CMK (cell line): ENCODE measurements around the gene THOC1.
A peak's percentile ranks its signal among the peaks of the same experiment; 100 is the strongest.
"Not testable (repeated sequence)": the region's sequence is repeated elsewhere in the genome, so short reads cannot be mapped to it uniquely, and the experiment has no call there.

ENCODE experiments used
- DNase-seq: peaks from one replicate; pipeline ENCODE4 v3.0.0-alpha.2; 2010; ENCODE audit warnings: low read depth

Gene THOC1

GRCh38 chr18:267688-268552 is at the start of gene THOC1:
Gene THOC1 (minus strand): TSS chr18:268047. CDS start chr18:268019, 28 bp downstream.
- peak; percentile 56 for DNase-seq

- DNase-seq = no peak
Observed at GRCh38 chr18:317618-318017, 49.8 kb upstream of the THOC1 start.

GRCh38 chr18:316393-316792 is 48.5 kb upstream of the THOC1 start:
- no peak for DNase-seq

- DNase-seq = no peak
Observed at GRCh38 chr18:313931-314330, 46.1 kb upstream of the THOC1 start.

GRCh38 chr18:312415-312814 is 44.6 kb upstream of the THOC1 start:
- no peak for DNase-seq

GRCh38 chr18:310042-310441 is 42.2 kb upstream of the THOC1 start:
- DNase-seq = no peak

GRCh38 chr18:308086-308485 is 40.2 kb upstream of the THOC1 start:
- not testable (repeated sequence) for DNase-seq

GRCh38 chr18:306608-307255 is 38.9 kb upstream of the THOC1 start:
- DNase-seq = no peak

GRCh38 chr18:305003-305501 is 37.2 kb upstream of the THOC1 start:
- DNase-seq = no peak

GRCh38 chr18:303607-304006 is 35.8 kb upstream of the THOC1 start:
- DNase-seq = no peak

GRCh38 chr18:303011-303410 is 35.2 kb upstream of the THOC1 start:
- no peak for DNase-seq

- DNase-seq = no peak
Observed at GRCh38 chr18:302097-302496, 34.2 kb upstream of the THOC1 start.

- no peak for DNase-seq
Observed at GRCh38 chr18:297936-298335, 30.1 kb upstream of the THOC1 start.

GRCh38 chr18:295756-296490 is 28.1 kb upstream of the THOC1 start:
- DNase-seq = no peak

GRCh38 chr18:294566-294965 is 26.7 kb upstream of the THOC1 start:
- DNase-seq = no peak

GRCh38 chr18:293536-293935 is 25.7 kb upstream of the THOC1 start:
- DNase-seq = no peak

GRCh38 chr18:292271-292670 is 24.4 kb upstream of the THOC1 start:
- DNase-seq = no peak

- not testable (repeated sequence) for DNase-seq
Observed at GRCh38 chr18:289970-290369, 22.1 kb upstream of the THOC1 start.

GRCh38 chr18:289026-289425 is 21.2 kb upstream of the THOC1 start:
- no peak for DNase-seq

- no peak for DNase-seq
Observed at GRCh38 chr18:286515-287310, 18.9 kb upstream of the THOC1 start.

- DNase-seq = no peak
Observed at GRCh38 chr18:285817-286216, 18.0 kb upstream of the THOC1 start.

- no peak for DNase-seq
Observed at GRCh38 chr18:275486-275885, 7.6 kb upstream of the THOC1 start.
